Activated gamma-delta T cell (primary cell): ENCODE results near the gene HOXB3.

Experiments
- DNase-seq: peaks from one replicate; lab custom pipeline; 2025; lab: John Stamatoyannopoulos, UW

HOXB3 gene

GRCh38 chr17:48569674-48570324 lies 20.2 kb downstream of the HOXB3 start:
- DNase-seq = no peak

DNA sequence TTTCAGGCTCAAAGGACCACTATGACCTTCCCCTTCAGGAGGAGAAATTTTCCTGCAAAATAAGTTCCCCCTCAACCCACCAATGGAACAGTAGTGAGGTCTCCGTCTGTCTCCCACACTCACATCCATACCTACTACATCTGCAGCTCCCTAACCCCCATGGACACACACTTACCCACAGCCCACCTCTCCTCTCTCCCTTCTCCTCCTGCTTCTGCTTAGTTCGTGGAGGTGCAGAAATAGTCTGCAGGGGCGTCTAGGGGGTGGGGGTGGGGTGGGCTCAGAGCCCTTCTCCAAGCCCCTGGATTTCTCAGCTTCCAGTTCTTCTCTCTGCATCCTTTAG lies 20.8 kb downstream of the HOXB3 start:
- no peak for DNase-seq

- DNase-seq = no peak
These were observed 21.4 kb downstream of the HOXB3 start for GRCh38 chr17:48568499-48569239.

GRCh38 chr17:48567646-48568354 lies 22.2 kb downstream of the HOXB3 start:
- DNase-seq = no peak

- no peak for DNase-seq
These were observed 22.8 kb downstream of the HOXB3 start for GRCh38 chr17:48567209-48567608.

GRCh38 chr17:48566717-48567116 lies 23.3 kb downstream of the HOXB3 start:
- DNase-seq = no peak

DNA sequence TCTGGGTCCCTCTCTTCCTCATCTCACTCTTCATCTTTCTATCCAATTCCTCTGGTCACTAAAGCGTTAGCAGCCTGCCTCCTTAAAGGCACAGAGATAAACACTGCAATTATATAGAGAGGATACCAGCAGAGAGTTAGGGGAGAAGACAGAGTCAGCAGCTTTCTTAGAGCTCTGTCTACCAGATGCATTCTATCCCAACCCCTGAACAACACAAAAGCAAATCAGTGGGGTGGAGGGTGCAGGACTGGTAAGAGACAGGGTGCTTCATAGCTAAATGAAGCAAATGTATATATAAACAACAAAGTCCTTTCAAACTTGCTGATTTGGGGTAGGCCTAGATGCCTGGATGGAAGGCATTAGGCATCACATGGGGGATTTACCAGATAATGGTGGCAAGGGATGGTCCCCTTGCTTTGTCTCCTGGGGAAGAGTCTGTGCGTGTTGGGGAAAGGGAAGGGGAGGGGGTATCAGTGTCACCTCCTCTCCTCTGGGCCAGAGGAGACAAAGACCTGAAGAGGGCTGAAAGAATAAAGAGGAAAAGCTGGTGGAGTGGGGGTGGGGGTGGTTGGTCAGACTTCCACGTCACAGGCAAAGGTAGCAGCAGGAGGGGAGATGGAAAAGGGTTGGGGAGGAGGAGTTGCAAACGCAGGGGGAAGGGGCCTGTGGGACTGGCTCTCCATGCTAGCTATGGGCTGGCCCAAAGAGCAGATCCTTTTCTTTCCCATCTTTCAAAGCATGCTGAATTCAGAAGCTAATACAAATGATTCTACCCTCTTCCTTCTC lies 23.9 kb downstream of the HOXB3 start:
- no peak for DNase-seq

- no peak for DNase-seq
These were observed 25.0 kb downstream of the HOXB3 start for GRCh38 chr17:48565022-48565554.

DNA sequence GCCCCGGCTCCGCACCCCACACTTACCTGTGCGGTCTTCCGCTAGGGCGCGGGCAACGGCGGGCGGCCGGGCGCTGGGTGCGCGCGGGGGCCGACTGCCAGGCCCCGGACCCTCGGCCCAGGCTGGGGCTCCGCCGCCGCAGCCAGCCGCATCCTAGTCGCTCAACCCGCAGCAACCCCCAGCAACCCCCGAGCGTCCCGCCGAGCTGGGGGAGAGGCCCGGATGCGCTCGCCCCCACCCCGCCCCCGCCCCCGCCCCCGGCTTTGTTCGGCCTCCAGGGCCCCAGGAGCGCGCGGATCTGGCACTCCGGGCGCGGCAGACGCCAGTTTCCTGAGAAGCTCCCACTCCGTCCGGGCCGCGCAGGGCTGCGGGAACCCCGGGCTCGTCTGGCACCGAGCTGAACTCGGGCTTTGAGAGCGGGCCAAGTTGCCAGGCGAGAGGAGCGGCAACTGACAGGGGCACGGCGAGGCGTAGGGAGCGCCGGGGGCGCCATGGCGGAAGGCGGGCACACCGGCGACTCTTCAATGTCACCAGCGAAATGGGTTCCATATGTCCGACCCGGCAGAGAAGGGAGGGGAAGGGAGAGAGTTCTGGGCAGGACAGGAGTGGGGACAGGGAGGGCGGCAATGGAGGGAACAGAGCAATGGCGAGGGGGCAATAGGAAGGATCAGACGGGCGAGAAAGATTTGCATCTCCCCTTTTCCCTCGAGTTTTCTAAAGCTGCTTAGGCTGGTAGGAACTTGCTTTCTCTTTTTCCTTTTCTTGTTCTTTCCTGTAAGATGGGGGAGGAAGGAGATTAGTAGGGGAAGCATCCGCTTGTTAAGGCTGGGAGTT lies 25.6 kb downstream of the HOXB3 start:
- DNase-seq = no peak

- no peak for DNase-seq
These were observed 26.2 kb downstream of the HOXB3 start for GRCh38 chr17:48563867-48564187.

DNA sequence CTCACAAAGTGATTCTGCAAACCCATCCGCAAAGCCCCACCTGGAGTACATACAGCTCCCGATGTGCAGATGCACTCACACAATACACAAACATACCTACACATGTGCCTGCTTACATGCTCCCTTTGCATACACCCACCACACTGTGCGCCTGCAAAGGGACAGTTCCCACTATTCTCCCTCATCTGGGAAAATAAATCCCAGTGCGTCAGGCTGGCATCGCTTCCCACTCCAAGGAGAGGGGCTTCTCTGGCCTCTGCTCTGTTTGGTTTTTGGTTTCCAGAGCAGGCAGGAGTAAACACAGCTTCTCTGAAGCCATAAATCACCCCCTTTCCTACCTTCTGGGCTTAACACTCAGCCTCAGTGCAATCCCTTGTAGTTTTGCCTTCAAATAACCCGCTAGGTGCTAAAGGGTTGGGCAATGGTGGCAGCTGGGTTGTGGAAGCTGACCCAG lies 26.6 kb downstream of the HOXB3 start:
- DNase-seq = no peak

GRCh38 chr17:48562934-48563333 lies 27.1 kb downstream of the HOXB3 start:
- no peak for DNase-seq

GRCh38 chr17:48561884-48562810 lies 27.9 kb downstream of the HOXB3 start:
- no peak for DNase-seq

DNA sequence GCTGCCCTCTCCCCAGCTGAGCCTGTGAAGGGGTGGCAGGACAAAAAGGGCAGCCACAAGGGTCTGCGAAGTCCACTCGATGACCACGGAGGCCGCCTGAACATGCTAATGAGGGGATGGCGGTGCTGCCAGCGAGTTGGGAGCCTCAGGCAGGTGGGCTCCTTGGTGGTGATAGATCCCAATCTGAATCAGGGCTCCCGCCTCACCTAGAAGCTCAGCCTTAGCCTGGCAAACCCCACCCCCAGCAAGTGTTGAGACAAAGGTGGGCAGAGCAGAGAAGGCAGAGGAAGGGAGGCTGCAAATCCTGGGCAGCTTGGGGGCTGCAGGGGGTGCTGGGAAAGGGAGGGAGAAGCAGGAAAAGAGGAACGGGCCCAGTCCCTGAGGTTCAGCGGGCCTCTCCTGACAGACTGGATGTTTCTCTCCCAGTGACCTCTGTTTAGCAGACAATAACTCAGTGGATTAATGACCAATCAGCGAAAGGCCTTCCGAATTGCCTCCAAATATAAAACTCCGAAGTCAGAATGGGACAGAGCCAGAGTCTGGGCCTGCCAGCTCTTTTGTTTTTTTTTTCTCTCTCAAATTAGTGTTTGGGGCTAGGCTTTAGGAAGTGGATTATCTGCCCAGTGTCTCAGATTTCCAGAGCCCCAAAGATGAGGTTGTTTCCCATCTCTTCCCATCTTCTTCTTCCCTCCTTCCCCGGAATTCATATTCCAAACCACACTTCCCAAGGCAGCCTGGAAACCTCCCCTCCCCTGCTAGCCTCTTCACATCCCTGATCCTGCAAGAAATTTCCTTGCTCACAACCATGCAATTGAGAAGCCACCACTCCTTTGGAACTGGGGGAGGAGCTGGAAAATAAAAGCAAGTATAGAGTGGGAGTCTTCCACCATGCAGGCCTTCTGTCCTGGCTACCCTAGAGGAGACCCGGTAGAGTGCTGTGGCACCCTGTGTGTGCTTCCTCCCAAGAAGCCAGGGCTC lies 29.9 kb downstream of the HOXB3 start:
- no peak for DNase-seq

GRCh38 chr17:48559122-48559839 lies 30.8 kb downstream of the HOXB3 start:
- DNase-seq = no peak

GRCh38 chr17:48558831-48559121 lies 31.3 kb downstream of the HOXB3 start:
- DNase-seq = no peak

DNA sequence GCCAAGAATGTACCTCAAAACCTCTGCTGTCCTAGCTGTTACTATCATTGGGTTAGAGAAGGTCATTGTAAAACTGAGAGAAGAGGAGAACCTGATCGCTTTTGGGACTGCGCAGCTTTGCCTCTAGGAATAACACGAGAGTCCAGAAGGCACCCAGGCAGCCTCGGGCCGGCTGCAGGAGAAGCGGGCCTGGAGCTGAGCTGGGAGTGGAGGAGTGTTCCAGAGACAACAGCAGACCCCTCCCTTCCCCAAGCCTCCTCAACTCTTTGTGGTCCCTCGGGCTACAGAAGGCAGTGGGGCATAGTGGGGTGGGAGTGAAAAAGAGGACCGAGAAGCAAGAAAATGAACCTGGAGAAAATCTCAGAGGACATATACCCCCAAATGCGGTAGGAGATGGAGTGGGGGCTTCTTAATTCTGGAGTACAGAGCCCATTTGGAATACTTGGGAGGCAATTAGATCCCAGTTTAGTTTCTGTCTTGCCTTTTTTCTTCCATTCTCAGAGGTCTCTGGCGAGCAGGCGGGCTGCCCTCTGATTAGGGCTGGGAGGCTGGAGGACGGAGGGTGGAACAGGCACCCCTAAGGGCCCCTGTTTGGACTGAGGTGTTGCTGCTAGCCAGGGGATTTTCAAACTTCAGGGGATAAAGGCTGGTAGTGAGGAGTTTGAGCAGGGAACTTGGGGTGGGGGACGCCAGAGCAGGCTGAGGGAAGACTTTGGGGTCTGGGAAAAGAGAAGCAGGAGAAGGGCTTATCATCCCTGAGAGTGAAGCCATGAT lies 31.8 kb downstream of the HOXB3 start:
- no peak for DNase-seq
